WTC11 (cell line): ENCODE results near the gene ARMC2. TPM values are rescaled to one million over a fixed set of nuclear protein-coding genes. Genes with fewer than 3 reads are reported as not detected.
"Not testable (repeated sequence)": the region's sequence is repeated elsewhere in the genome, so short reads cannot be mapped to it uniquely, and the experiment has no call there.

Source experiments
- ATAC-seq: fragments of 200-7000 bp; cut with Tn5 transposase; 2 replicates; pipeline ENCODE4 v1.10.0; 2021; ENCODE audit warnings: mild to moderate bottlenecking, moderate library complexity
- CTCF ChIA-PET: fragments of 300-600 bp; sonication (Branson Sonifier 250); formaldehyde crosslinking; loops from one replicate; lab custom pipeline; 2021; ENCODE audit warnings: antibody characterized with exemption; lab: Charles Lee
- POLR2A ChIA-PET: fragments of 350-600 bp; sonication (Branson Sonifier 250); formaldehyde crosslinking; loops from one replicate; lab custom pipeline; 2021; ENCODE audit warnings: antibody characterized with exemption; lab: Charles Lee
- DNase-seq: peaks from one replicate; pipeline ENCODE4 v3.0.0; 2021; ENCODE audit warnings: low spot score
- H3K27ac Mint-ChIP-seq: 2 replicates; pipeline ENCODE4 v1.8.0; 2021; ENCODE audit warnings: mixed read lengths
- H3K27me3 Mint-ChIP-seq: 2 replicates; pipeline ENCODE4 v1.8.0; 2021; ENCODE audit warnings: low read depth, mild to moderate bottlenecking, moderate library complexity, mixed read lengths
- H3K36me3 Mint-ChIP-seq: 2 replicates; pipeline ENCODE4 v1.8.0; 2021; ENCODE audit warnings: mixed read lengths
- H3K4me1 Mint-ChIP-seq: 2 replicates; pipeline ENCODE4 v1.8.0; 2022; ENCODE audit warnings: mixed read lengths
- H3K4me3 Mint-ChIP-seq: 2 replicates; pipeline ENCODE4 v1.8.0; 2021; ENCODE audit warnings: mild to moderate bottlenecking, moderate library complexity, mixed read lengths
- H3K9me3 Mint-ChIP-seq: 2 replicates; pipeline ENCODE4 v1.8.0; 2021; ENCODE audit warnings: mixed read lengths
- AFF4 ChIP-seq: sonication (generic); formaldehyde crosslinking; IDR thresholded peaks from 2 replicates; pipeline ENCODE4 v1.8.1; 2023; ENCODE audit warnings: mild to moderate bottlenecking, missing genetic modification reagents, borderline replicate concordance
- CTCF ChIP-seq: fragments of 200-600 bp; IDR thresholded peaks from 2 replicates; pipeline ENCODE4 v1.8.0; 2022; ENCODE audit warnings: antibody characterized with exemption
- ERG ChIP-seq: fragments of 250-450 bp; sonication (Bioruptor Pico); IDR thresholded peaks from 2 replicates; pipeline ENCODE4 v1.8.0; 2021; ENCODE audit warnings: mild to moderate bottlenecking
- IRF1 ChIP-seq: sonication (generic); formaldehyde crosslinking; IDR thresholded peaks from 2 replicates; pipeline ENCODE4 v1.8.0; 2023; ENCODE audit warnings: missing genetic modification reagents
- JAZF1 ChIP-seq: fragments of 250-450 bp; sonication (Bioruptor Pico); IDR thresholded peaks from 2 replicates; pipeline ENCODE4 v1.9.0; 2021; ENCODE audit warnings: moderate library complexity, mild to moderate bottlenecking, inconsistent platforms
- KAT7 ChIP-seq: sonication (generic); formaldehyde crosslinking; IDR thresholded peaks from 2 replicates; pipeline ENCODE4 v1.8.1; 2023; ENCODE audit warnings: missing genetic modification reagents, mild to moderate bottlenecking, borderline replicate concordance
- NFE2L1 ChIP-seq: sonication (generic); formaldehyde crosslinking; IDR thresholded peaks from 2 replicates; pipeline ENCODE4 v1.8.1; 2023; ENCODE audit warnings: missing genetic modification reagents
- NR2C2 ChIP-seq: sonication (generic); formaldehyde crosslinking; IDR thresholded peaks from 2 replicates; pipeline ENCODE4 v1.8.0; 2022; ENCODE audit warnings: mild to moderate bottlenecking, missing genetic modification reagents
- PRDM15 ChIP-seq: sonication (generic); formaldehyde crosslinking; IDR thresholded peaks from 2 replicates; pipeline ENCODE4 v1.8.0; 2022; ENCODE audit warnings: missing genetic modification reagents
- USF2 ChIP-seq: sonication (generic); formaldehyde crosslinking; IDR thresholded peaks from 2 replicates; pipeline ENCODE4 v1.8.1; 2023; ENCODE audit warnings: mild to moderate bottlenecking, missing genetic modification reagents, moderate library complexity
- ZNF281 ChIP-seq: sonication (generic); formaldehyde crosslinking; IDR thresholded peaks from 2 replicates; pipeline ENCODE4 v1.8.0; 2023; ENCODE audit warnings: mild to moderate bottlenecking, missing genetic modification reagents
- ZNF396 ChIP-seq: fragments of 250-450 bp; sonication (Bioruptor Pico); IDR thresholded peaks from 2 replicates; pipeline ENCODE4 v1.8.0; 2021; ENCODE audit warnings: mild to moderate bottlenecking, moderate library complexity, borderline replicate concordance
- total RNA-seq: library from RNA; stranded (reverse); gene quantifications from 3 replicates; pipeline ENCODE4 v1.2.3, GENCODE V29; 2021

Gene ARMC2
- total RNA-seq, 1 experiment from 2014 or later, result 5.2 TPM

- no peak for TF ChIP-seq CTCF
Measured at GRCh38 chr6:108928650-108929049, 80.4 kb downstream of the ARMC2 start (continued).

- CTCF ChIA-PET, DNase-seq, H3K4me3 Mint-ChIP-seq, H3K9me3 Mint-ChIP-seq, H3K27ac Mint-ChIP-seq, H3K36me3 Mint-ChIP-seq, H3K27me3 Mint-ChIP-seq, ATAC-seq: not testable (repeated sequence)
- peaks cover 21% of the 10 kb centered on the region for H3K4me1 Mint-ChIP-seq
- POLR2A ChIA-PET, result interaction anchor here (0.6 kb wide), 1 partner anchor 83 kb away, joined by 3 read pairs; no protein-coding TSS in a partner anchor
Measured at GRCh38 chr6:108931090-108931489, 82.9 kb downstream of the ARMC2 start.

GRCh38 chr6:108937170-108937569 lies 88.9 kb downstream of the ARMC2 start:
- Mint-ChIP-seq H3K4me1 (peaks cover 16% of the 10 kb centered on the region), H3K36me3 (peaks cover 10% of the 10 kb centered on the region; the same call in 1 of the 2 replicates), H3K4me3 (no peak overlapping the region), H3K27ac (peak overlapping the region; percentile 59), H3K9me3 (peaks cover 12% of the 10 kb centered on the region), H3K27me3 (no peaks in the 10 kb centered on the region; the same call in 1 of the 2 replicates)
- ATAC-seq (peak; percentile 80), DNase-seq (no peak)
- ChIA-PET CTCF (interaction anchor here (1.0 kb wide), 1 partner anchor 44 kb away, joined by 3 read pairs; no protein-coding TSS in a partner anchor), POLR2A (no interaction called here)
- TF ChIP-seq USF2 (CRISPR knock-in tag) (no peak), NFE2L1 (CRISPR knock-in tag) (no peak), ERG (CRISPR knock-in tag) (no peak), NR2C2 (CRISPR knock-in tag) (no peak), KAT7 (CRISPR knock-in tag) (no peak), JAZF1 (CRISPR knock-in tag) (no peak), PRDM15 (CRISPR knock-in tag) (no peak), IRF1 (CRISPR knock-in tag) (no peak)

- CTCF ChIA-PET, result interaction anchor here (0.7 kb wide), 1 partner anchor 404 kb away, joined by 3 read pairs; no protein-coding TSS in a partner anchor
- TF ChIP-seq IRF1 (CRISPR knock-in tag) (no peak), ZNF281 (CRISPR knock-in tag) (no peak), AFF4 (CRISPR knock-in tag) (no peak), ZNF396 (CRISPR knock-in tag) (no peak)
Measured at GRCh38 chr6:108940741-108941140, 92.5 kb downstream of the ARMC2 start.

More at GRCh38 chr6:108940741-108941140, 92.5 kb downstream of the ARMC2 start:
- H3K4me3 Mint-ChIP-seq, result no peak overlapping the region
- no peaks in the 10 kb centered on the region; the same call in 1 of the 2 replicates for H3K27me3 Mint-ChIP-seq
- no peak overlapping the region for H3K27ac Mint-ChIP-seq
- peaks cover 12% of the 10 kb centered on the region for H3K9me3 Mint-ChIP-seq
- POLR2A ChIA-PET, result no interaction called here
- DNase-seq, result no peak
- peaks cover 10% of the 10 kb centered on the region; the same call in 1 of the 2 replicates for H3K36me3 Mint-ChIP-seq
- peaks cover 33% of the 10 kb centered on the region for H3K4me1 Mint-ChIP-seq
- ATAC-seq, result no peak
